Measurements from ENCODE around the gene UPF3A.

Gene UPF3A

DNA sequence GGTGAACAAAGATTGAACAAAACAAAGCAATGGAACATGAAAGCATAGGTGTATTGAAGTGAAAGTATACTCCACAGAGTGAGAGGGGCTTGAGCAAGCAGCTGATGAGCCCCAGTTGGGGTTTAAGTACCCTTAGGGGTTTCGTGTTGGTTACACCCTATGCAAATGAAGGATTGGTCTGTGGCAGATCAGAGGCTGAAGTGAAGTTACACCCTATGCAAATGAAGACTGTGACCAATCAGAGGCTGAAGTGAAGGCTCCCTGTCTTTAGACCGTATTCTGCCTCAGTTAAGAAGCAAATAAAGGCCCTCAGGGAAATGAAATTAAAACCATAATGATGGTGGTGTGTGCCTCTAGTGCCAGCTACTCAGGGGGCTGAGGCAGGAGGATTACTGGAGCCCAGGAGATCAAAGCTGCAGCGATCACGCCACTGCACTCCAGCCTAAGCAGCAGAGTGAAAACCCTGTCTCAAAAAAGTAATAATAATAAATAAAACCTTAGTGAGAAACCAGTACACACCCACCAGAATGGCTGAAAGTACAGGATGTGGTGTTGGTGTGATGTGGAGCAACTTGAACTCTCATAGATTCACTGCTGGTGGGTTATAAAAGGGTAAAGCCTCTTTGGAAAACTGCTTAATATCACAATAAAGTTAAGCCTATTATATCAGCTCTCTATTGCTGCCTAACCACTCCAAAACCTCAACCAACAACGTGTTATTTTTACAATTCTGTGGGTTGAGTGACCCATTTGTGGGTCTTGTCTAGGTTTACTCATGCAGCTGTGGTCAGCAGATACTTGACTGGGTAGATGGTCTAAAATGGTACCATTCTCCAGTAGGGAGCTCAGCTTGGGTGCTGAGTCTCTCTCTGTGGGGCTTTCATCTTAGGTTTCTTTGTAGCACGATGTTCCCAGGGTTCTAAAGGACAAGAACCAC lies 12.8 kb upstream of the UPF3A start:
- no peak overlapping the region for H2AFZ ChIP-seq (ENCODE audit: low read depth, low read length)
- no peak overlapping the region for H3K4me3 ChIP-seq (ENCODE audit: low read length)
- H3K36me3 ChIP-seq (ENCODE audit: insufficient read depth, low read length), result peaks cover 81% of the 10 kb centered on the region
- no peaks in the 10 kb centered on the region for H3K4me1 ChIP-seq (ENCODE audit: insufficient read depth, low read length)
- H3K27me3 ChIP-seq (ENCODE audit: insufficient read depth, low read length), result no peaks in the 10 kb centered on the region
- H3K9me3 ChIP-seq (ENCODE audit: low read length), result peaks cover 10% of the 10 kb centered on the region

DNA sequence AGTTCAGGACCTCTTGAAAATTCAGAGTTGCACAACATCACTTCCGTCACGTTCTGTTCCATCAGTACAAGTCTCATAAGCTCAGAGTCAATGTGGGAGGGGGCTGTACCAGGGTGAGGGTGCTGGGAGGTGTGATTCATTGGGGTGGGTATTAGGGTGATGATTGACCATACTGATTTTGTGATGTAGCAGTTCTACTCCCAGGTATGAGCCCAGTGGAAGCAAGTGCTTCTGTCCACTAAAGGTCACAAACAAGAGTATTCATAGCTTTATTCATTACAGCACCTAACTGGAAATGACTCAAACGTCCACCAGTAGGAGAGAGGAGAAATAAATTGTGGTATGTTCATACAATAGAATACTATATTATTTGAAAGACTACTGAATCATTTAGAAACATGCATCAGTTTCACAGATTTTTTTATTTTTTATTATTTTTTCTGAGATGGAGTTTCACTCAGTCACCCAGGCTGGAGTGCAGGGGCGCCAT lies 12.1 kb upstream of the UPF3A start:
- Histone ChIP-seq H3K4me1 (ENCODE audit: insufficient read depth, low read length) (no peaks in the 10 kb centered on the region), H3K9me3 (ENCODE audit: low read length) (peaks cover 10% of the 10 kb centered on the region), H3K27me3 (ENCODE audit: insufficient read depth, low read length) (no peaks in the 10 kb centered on the region), H2AFZ (ENCODE audit: low read depth, low read length) (no peak overlapping the region), H3K4me3 (ENCODE audit: low read length) (no peak overlapping the region), H3K36me3 (ENCODE audit: insufficient read depth, low read length) (peaks cover 82% of the 10 kb centered on the region)

DNA sequence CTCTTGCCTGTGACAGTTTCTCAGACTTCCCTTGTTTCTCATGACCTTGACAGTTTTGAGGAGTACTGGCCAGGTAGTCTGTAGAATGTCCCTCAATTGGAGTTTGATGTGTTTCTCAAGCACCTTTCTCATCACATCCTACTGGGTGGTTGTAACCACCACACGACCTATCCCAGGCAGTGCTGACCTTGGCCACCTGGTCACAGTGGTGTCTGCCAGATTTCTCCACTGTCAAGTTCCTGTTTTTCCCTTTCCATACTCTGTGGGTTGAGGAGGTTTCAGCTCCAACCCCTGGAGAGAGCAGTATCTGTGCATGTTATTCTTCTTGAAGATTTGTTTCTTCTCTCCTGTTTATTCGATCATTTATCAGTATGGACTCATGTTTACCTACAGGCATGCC lies 8.4 kb upstream of the UPF3A start:
- Histone ChIP-seq H3K9me3 (ENCODE audit: low read length) (peaks cover 5% of the 10 kb centered on the region), H3K4me3 (ENCODE audit: low read length) (no peak overlapping the region), H2AFZ (ENCODE audit: low read depth, low read length) (no peak overlapping the region), H3K36me3 (ENCODE audit: insufficient read depth, low read length) (peaks cover 80% of the 10 kb centered on the region), H3K27me3 (ENCODE audit: insufficient read depth, low read length) (no peaks in the 10 kb centered on the region), H3K4me1 (ENCODE audit: insufficient read depth, low read length) (no peaks in the 10 kb centered on the region)

DNA sequence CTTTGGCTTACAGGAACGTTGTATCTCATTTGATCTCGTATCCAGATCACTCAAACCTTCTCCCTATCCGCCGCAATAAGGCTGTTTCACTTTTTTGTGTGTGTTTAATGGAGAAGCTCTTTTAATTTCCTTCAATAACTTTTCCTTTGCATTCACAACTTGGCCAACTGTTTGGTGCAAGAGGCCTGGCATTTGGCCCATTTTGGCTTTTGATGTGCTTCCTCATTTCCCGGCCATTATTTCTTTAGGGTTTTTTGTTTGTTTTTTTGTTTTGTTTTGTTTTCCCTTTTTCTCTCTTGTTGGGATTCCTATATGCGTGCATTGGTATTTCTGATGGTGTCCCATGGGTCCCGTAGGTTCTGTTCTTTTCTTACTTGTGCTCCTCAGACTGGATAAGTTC lies 6.1 kb upstream of the UPF3A start:
- H3K4me1 ChIP-seq (ENCODE audit: insufficient read depth, low read length), result peaks cover 4% of the 10 kb centered on the region
- no peaks in the 10 kb centered on the region for H3K9me3 ChIP-seq (ENCODE audit: low read length)
- no peak overlapping the region for H3K4me3 ChIP-seq (ENCODE audit: low read length)
- H2AFZ ChIP-seq (ENCODE audit: low read depth, low read length), result no peak overlapping the region
- H3K36me3 ChIP-seq (ENCODE audit: insufficient read depth, low read length), result peaks cover 62% of the 10 kb centered on the region
- no peaks in the 10 kb centered on the region for H3K27me3 ChIP-seq (ENCODE audit: insufficient read depth, low read length)

GRCh38 chr13:114279146-114279545 lies 2.3 kb upstream of the UPF3A start:
- no peak overlapping the region for H3K4me3 ChIP-seq (ENCODE audit: low read length)
- peaks cover 16% of the 10 kb centered on the region for H3K4me1 ChIP-seq (ENCODE audit: insufficient read depth, low read length)
- H3K9me3 ChIP-seq (ENCODE audit: low read length), result no peaks in the 10 kb centered on the region
- no peak overlapping the region for H2AFZ ChIP-seq (ENCODE audit: low read depth, low read length)
- peaks cover 43% of the 10 kb centered on the region for H3K36me3 ChIP-seq (ENCODE audit: insufficient read depth, low read length)
- H3K27me3 ChIP-seq (ENCODE audit: insufficient read depth, low read length), result no peaks in the 10 kb centered on the region

- Histone ChIP-seq H3K9me3 (ENCODE audit: low read length) (no peaks in the 10 kb centered on the region), H3K4me3 (ENCODE audit: low read length) (no peak overlapping the region), H3K36me3 (ENCODE audit: insufficient read depth, low read length) (peaks cover 41% of the 10 kb centered on the region), H3K27me3 (ENCODE audit: insufficient read depth, low read length) (no peaks in the 10 kb centered on the region), H2AFZ (ENCODE audit: low read depth, low read length) (no peak overlapping the region), H3K4me1 (ENCODE audit: insufficient read depth, low read length) (peaks cover 16% of the 10 kb centered on the region)
These were observed 1.5 kb upstream of the UPF3A start for GRCh38 chr13:114279758-114280355.

GRCh38 chr13:114282041-114282670 lies 755 bp downstream of the UPF3A start:
- H3K9me3 ChIP-seq (ENCODE audit: low read length), result no peaks in the 10 kb centered on the region
- H3K27me3 ChIP-seq (ENCODE audit: insufficient read depth, low read length), result no peaks in the 10 kb centered on the region
- H3K36me3 ChIP-seq (ENCODE audit: insufficient read depth, low read length), result peaks cover 46% of the 10 kb centered on the region
- peak overlapping the region; percentile 90 for H2AFZ ChIP-seq (ENCODE audit: low read depth, low read length)
- peak overlapping the region; percentile 96 for H3K4me3 ChIP-seq (ENCODE audit: low read length)
- peaks cover 16% of the 10 kb centered on the region for H3K4me1 ChIP-seq (ENCODE audit: insufficient read depth, low read length)

GRCh38 chr13:114283576-114283975 lies 2.2 kb downstream of the UPF3A start:
- no peak overlapping the region for H3K4me3 ChIP-seq (ENCODE audit: low read length)
- no peak overlapping the region for H2AFZ ChIP-seq (ENCODE audit: low read depth, low read length)
- H3K9me3 ChIP-seq (ENCODE audit: low read length), result no peaks in the 10 kb centered on the region
- peaks cover 16% of the 10 kb centered on the region for H3K4me1 ChIP-seq (ENCODE audit: insufficient read depth, low read length)
- H3K27me3 ChIP-seq (ENCODE audit: insufficient read depth, low read length), result no peaks in the 10 kb centered on the region
- peaks cover 49% of the 10 kb centered on the region for H3K36me3 ChIP-seq (ENCODE audit: insufficient read depth, low read length)

DNA sequence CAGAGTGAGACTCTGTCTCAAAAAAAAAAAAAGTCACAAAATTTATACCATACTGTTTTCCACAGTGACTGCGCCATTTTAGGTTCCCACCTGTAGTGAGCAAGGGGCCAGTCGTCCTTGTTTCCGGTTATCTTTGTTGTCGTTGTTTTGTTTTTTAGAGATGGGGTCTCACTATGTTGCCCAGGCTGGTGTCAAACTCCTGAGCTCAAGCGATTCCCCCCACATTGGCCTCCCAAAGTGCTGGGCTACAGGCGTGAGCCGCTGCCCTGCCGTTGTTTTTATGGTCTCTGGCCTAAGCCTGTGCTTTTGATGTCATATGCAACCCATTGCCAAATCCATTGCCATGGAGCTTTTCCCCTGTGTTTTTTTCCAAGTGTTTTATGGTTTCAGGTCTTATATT lies 3.3 kb downstream of the UPF3A start:
- H3K36me3 ChIP-seq (ENCODE audit: insufficient read depth, low read length), result peaks cover 56% of the 10 kb centered on the region
- no peaks in the 10 kb centered on the region for H3K27me3 ChIP-seq (ENCODE audit: insufficient read depth, low read length)
- H3K4me1 ChIP-seq (ENCODE audit: insufficient read depth, low read length), result peaks cover 16% of the 10 kb centered on the region
- no peak overlapping the region for H2AFZ ChIP-seq (ENCODE audit: low read depth, low read length)
- H3K4me3 ChIP-seq (ENCODE audit: low read length), result no peak overlapping the region
- no peaks in the 10 kb centered on the region for H3K9me3 ChIP-seq (ENCODE audit: low read length)

DNA sequence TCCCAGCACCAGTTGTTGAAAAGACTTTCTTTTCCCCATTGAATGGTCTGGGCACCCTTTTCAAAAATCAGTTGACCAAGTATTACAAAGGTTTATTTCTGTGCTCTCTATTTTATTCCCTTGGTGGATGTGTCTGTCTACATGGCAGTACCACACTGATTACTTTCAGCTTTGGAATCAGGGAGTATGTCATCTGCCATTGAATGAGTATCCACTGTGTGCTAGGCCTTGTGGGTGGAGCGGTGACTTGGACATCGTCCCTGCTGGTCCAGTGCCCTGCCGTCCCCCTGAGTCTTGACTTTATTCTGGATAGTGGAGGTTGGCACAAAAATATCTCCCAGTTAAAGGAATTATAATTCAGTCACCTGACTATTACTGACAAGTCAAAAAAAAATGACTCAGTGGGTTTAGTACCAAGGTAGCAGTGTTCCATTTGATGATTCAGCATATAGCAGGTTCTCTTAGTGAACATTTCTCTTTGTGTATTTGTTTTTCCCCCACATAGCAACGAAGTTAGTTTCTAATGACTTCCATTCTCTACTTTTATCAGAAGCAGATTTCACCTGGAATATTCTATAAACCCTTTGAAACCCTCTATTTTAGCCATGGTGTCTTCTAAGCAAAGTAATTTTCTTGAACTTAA lies 3.9 kb downstream of the UPF3A start:
- no peaks in the 10 kb centered on the region for H3K9me3 ChIP-seq (ENCODE audit: low read length)
- peaks cover 62% of the 10 kb centered on the region for H3K36me3 ChIP-seq (ENCODE audit: insufficient read depth, low read length)
- H3K4me1 ChIP-seq (ENCODE audit: insufficient read depth, low read length), result peaks cover 12% of the 10 kb centered on the region
- H3K4me3 ChIP-seq (ENCODE audit: low read length), result no peak overlapping the region
- no peaks in the 10 kb centered on the region for H3K27me3 ChIP-seq (ENCODE audit: insufficient read depth, low read length)
- H2AFZ ChIP-seq (ENCODE audit: low read depth, low read length), result no peak overlapping the region

DNA sequence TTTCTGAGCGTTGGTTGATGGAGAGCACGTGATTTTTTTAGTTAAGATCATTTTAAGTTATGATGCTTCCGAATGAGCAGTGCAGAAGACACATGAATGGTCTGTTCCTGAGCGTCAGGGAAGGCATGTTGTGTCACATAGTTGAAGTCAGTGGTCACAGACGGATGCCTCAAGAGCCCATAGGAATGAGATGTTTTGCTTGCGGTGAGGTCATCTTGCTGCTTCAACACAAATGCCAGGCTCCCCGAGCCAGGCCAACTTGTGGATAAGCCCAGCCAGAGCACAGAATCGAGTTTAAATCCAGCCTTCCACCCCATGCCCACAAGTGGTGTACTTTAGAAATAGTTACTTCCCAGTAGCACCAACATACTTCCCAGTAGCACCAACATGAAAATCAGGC lies 5.4 kb downstream of the UPF3A start:
- Histone ChIP-seq H2AFZ (ENCODE audit: low read depth, low read length) (no peak overlapping the region), H3K4me1 (ENCODE audit: insufficient read depth, low read length) (peaks cover 5% of the 10 kb centered on the region), H3K27me3 (ENCODE audit: insufficient read depth, low read length) (no peaks in the 10 kb centered on the region), H3K9me3 (ENCODE audit: low read length) (no peaks in the 10 kb centered on the region), H3K36me3 (ENCODE audit: insufficient read depth, low read length) (peaks cover 67% of the 10 kb centered on the region), H3K4me3 (ENCODE audit: low read length) (no peak overlapping the region)

DNA sequence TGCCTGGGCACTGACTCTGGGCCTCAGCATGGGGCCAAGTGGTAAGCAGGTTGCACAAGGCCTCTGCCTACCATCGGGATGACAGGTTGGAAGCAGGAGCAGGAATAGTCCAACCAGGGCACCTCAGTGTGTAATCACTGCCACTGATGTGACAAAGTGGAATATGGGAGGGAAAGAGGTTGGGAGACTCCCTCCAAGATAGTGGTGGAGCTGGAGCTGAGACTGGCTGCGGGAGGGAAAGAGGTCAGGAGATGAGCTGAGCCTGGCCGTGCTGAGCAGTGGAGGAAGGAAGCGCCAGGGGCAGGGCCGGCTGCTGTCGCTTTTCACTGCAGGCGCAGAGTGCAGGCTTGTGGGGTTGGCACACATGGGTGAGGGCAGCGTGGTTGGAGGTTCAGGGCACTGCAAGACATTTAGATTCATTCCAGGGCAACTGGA lies 6.8 kb downstream of the UPF3A start:
- peaks cover 76% of the 10 kb centered on the region for H3K36me3 ChIP-seq (ENCODE audit: insufficient read depth, low read length)
- H3K4me3 ChIP-seq (ENCODE audit: low read length), result no peak overlapping the region
- no peaks in the 10 kb centered on the region for H3K27me3 ChIP-seq (ENCODE audit: insufficient read depth, low read length)
- peaks cover 2% of the 10 kb centered on the region for H3K4me1 ChIP-seq (ENCODE audit: insufficient read depth, low read length)
- no peaks in the 10 kb centered on the region for H3K9me3 ChIP-seq (ENCODE audit: low read length)
- no peak overlapping the region for H2AFZ ChIP-seq (ENCODE audit: low read depth, low read length)

DNA sequence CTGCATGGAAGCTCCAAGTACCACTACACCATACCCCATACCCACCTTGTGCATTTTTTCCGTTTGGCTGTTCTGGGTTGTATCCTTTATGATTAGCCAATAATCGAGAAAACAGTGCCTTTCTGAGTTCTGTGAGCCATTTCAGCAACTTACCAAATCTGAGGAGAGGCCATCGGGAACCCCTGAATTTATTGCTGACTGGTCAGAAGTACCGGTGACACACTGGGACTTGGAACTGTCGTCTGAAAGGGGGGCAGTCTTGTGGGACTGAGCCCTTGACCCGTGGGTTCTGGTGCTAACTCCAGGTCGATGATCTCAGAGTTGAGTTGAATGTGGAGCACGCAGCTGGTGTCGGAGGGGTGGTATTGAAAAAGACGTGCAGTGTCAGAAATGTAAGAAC lies 15.0 kb downstream of the UPF3A start:
- Histone ChIP-seq H3K27me3 (ENCODE audit: insufficient read depth, low read length) (no peaks in the 10 kb centered on the region), H3K4me1 (ENCODE audit: insufficient read depth, low read length) (no peaks in the 10 kb centered on the region), H3K4me3 (ENCODE audit: low read length) (no peak overlapping the region), H3K9me3 (ENCODE audit: low read length) (no peaks in the 10 kb centered on the region), H2AFZ (ENCODE audit: low read depth, low read length) (no peak overlapping the region), H3K36me3 (ENCODE audit: insufficient read depth, low read length) (peaks cover 64% of the 10 kb centered on the region)
